ENCODE data around the gene TRIP13.

The TRIP13 gene

DNA sequence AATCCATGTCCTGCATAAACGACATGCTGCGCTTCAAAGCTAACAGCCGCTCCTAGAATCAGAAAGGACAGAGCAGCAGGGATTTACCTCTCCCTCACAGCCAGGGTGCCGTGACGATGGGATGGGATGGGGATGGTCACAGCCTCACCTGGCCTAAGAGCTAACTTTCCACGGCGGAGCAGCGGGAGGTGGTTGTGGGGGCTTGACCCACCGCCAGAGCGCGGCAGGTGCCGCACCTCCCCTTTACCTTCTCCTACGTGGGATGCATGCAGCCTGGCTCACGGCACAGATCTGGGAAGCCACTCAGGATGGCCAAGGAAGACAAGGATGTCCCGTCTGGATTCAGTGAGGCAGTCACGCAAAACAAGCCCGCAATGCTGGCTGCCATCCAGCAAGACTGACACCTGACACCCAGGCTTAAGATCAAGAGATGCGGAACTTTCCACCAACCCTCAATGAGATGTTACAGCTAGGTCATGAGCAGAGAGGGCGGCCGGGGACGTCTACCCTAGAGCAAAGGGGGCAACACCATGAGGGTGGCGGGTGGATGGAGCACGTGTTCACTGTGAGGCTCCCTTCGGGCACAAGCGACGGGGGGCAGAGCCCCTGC lies 5.9 kb upstream of the TRIP13 start:
- TF ChIP-seq, protein P1, sequence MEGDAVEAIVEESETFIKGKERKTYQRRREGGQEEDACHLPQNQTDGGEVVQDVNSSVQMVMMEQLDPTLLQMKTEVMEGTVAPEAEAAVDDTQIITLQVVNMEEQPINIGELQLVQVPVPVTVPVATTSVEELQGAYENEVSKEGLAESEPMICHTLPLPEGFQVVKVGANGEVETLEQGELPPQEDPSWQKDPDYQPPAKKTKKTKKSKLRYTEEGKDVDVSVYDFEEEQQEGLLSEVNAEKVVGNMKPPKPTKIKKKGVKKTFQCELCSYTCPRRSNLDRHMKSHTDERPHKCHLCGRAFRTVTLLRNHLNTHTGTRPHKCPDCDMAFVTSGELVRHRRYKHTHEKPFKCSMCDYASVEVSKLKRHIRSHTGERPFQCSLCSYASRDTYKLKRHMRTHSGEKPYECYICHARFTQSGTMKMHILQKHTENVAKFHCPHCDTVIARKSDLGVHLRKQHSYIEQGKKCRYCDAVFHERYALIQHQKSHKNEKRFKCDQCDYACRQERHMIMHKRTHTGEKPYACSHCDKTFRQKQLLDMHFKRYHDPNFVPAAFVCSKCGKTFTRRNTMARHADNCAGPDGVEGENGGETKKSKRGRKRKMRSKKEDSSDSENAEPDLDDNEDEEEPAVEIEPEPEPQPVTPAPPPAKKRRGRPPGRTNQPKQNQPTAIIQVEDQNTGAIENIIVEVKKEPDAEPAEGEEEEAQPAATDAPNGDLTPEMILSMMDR (conservative IDR thresholded peaks at IDR 0.05; ENCODE audit: low read depth, low read length), result no peak
- no peak overlapping the region for H3K4me3 ChIP-seq (ENCODE audit: low read length)
- DNase-seq (ENCODE audit: low read depth), result no peak

DNA sequence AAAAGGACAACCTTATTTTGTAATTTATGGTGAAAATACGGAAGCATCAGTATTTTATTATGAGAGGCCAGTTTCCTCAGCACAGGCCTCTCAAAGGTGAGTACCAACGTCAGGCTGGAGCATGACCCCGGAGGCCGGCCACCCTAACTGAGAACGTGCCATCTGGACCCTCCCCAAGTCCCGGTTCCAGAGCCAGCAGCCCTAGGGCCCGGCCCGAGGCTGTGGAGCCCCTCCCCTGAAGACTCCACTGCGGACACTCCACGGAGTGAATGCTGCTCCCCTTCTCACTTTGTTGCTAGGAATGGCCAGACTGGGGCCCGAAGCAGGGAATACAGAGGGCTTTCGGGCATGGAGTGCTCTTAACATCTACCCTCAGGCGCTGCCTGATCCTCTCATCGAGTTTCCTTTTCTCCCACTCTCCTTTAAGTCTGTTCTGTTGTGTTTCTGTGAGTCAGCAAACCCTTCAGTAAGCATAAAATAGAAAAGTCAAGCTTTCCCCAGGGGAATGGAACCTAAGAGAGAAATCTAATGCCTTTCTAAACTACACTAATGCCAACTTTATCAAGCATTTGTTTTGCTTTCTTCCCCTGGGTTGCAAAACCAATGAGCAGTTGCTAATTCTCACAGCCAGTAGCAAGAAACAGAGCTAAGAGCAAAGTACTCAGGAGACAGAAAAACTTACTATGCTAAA lies 4.6 kb upstream of the TRIP13 start:
- H3K4me3 ChIP-seq (ENCODE audit: low read length), result no peak overlapping the region
- TF ChIP-seq, protein P1 (conservative IDR thresholded peaks at IDR 0.05; ENCODE audit: low read depth, low read length), result no peak
- DNase-seq (ENCODE audit: low read depth), result no peak

DNA sequence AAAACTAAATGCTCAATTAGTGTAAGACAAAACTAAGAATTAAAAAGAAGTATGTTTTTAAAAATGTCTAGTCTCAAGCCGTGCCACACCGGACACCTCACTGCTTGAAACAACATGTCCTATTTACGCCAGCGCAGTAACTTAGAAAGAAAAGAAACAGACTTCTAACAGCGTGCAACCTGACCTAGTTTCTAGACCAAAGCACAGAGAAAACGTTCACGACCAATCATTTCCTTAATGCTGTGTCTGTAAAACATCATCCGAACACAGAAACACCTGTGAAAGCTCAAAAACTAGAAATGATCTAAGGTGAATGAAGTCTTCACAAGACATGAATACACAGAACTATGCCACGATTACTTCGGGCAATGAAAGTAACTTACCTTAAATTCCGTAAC lies 4.0 kb upstream of the TRIP13 start:
- DNase-seq (ENCODE audit: low read depth), result no peak
- TF ChIP-seq, protein P1 (conservative IDR thresholded peaks at IDR 0.05; ENCODE audit: low read depth, low read length), result no peak
- H3K4me3 ChIP-seq (ENCODE audit: low read length), result no peak overlapping the region

DNA sequence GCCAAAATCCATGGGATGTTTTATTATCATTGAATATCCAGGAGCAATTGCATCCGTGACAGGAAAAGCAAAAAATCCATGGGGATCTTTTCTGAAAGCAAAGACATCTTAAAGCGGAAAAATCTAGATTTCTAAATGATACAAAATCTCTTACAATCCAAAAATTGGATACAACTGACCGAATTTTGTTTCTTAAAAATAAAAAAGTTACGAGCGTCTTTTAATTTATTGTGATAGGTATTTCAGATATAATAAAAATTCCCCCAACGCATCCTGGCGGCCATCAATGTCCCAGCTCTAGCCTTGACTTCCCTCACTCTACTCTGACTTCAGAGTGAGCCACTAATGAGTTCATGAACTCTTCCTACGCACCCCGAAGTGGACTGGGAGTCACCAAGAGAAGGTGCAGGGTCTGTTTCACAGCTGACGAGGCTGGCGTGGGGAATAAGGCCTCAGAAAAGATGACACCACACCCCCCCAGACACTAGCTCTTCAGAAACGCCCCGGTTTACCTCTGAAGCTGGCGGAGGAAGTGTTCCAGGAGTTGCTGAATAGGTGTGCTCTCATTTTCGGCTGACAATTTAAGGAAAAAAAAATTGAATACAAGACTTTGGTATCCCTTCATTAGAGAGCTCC lies 3.5 kb upstream of the TRIP13 start:
- H3K4me3 ChIP-seq (ENCODE audit: low read length), result no peak overlapping the region
- TF ChIP-seq, protein P1 (conservative IDR thresholded peaks at IDR 0.05; ENCODE audit: low read depth, low read length), result no peak

DNA sequence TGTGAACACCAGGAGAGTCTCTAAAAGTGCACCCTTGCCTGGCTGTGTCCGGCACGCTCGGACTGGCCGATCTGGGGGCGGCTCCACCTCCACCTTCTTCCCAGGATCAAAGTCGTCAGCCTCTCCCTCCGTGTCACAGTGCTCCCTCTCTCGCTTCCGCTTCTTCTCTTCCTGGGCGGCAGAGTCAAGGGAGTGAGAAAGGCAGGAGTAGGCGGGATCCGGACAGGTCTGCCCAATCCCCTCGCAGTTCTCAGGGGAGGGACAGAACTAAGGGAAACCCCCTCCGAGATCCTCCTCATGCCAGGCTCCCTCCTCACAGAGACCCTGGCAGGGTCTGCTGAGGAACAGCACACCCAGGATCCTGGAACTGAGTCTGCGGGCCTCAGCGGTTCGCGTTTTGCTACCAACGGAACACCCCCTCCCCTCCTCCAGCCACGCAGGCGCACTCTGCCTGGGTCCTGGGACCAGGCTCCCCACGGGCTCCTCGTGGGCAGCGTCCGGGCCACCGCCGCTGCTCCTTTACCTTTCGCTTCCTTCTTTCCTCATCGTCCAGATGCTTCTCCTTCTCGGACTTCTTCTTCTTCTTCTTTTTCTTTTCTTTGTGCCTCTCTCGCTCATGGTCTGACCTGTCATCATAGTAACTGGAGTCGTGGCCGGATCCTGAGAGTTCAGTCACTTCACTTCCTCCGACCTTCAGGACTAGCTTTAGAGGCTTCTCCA lies 1.4 kb upstream of the TRIP13 start:
- no peak for DNase-seq (ENCODE audit: low read depth)
- peak overlapping the region; percentile 91 for H3K4me3 ChIP-seq (ENCODE audit: low read length)
- TF ChIP-seq, protein P1 (conservative IDR thresholded peaks at IDR 0.05; ENCODE audit: low read depth, low read length), result no peak

More for the DNA sequence above, 3.5 kb upstream of the TRIP13 start:
- DNase-seq (ENCODE audit: low read depth), result no peak

DNA sequence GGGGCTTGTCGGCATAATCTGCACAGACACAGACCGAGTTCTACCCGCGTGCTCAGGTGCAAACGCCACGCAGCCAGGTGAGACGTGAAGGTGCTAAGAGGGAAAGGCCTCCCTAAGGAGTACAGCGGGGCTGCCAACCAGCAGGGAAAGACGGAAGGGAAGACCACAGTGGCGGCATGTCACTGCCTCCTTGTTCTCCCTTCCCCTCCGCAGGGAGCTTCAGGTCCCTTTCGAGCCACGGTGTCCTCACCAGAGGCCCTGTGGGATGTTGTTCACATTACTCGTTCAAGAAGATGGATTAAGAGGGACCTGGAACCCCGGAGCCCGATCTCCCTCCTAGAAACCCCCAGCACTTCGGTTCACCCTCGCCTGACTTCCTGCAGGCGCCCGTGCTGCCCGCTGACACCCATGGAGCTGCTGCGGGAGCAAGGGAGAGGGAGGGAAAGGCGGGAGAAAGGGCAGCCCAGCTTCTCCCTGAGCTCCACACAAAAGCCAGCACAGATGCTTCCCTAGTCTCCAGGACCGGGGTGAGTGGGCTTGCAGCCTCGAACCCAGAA lies 769 bp upstream of the TRIP13 start:
- TF ChIP-seq, protein P1 (conservative IDR thresholded peaks at IDR 0.05; ENCODE audit: low read depth, low read length), result no peak
- peak overlapping the region; percentile 91 for H3K4me3 ChIP-seq (ENCODE audit: low read length)
- DNase-seq (ENCODE audit: low read depth), result no peak
